Measurements from ENCODE around the gene RAD9A.
"Not testable (repeated sequence)": the region's sequence is repeated elsewhere in the genome, so short reads cannot be mapped to it uniquely, and the experiment has no call there.

RAD9A gene

GRCh38 chr11:67397536-67397935 lies 5.8 kb downstream of the RAD9A start:
- DNase-seq (ENCODE audit: low read depth), result no peak

GRCh38 chr11:67397986-67398660 lies 6.3 kb downstream of the RAD9A start:
- no peak for DNase-seq (ENCODE audit: low read depth)

- DNase-seq (ENCODE audit: low read depth), result no peak
These were observed 7.1 kb downstream of the RAD9A start for GRCh38 chr11:67398661-67399563.

GRCh38 chr11:67400251-67400941 lies 8.6 kb downstream of the RAD9A start:
- DNase-seq (ENCODE audit: low read depth), result no peak

- DNase-seq (ENCODE audit: low read depth), result no peak
These were observed 9.2 kb downstream of the RAD9A start for GRCh38 chr11:67400942-67401494.

GRCh38 chr11:67401495-67402191 lies 9.9 kb downstream of the RAD9A start, which contains the start of gene PPP1CA:
PPP1CA (minus strand) TSS chr11:67401858; CDS start chr11:67401782, 76 bp downstream.
- peak; percentile 84 for DNase-seq (ENCODE audit: low read depth)

- DNase-seq (ENCODE audit: low read depth), result not testable (repeated sequence)
These were observed 10.5 kb downstream of the RAD9A start for GRCh38 chr11:67402192-67402839.

- DNase-seq (ENCODE audit: low read depth), result not testable (repeated sequence)
These were observed 11.3 kb downstream of the RAD9A start for GRCh38 chr11:67403085-67403484.

- DNase-seq (ENCODE audit: low read depth), result peak; percentile 43
These were observed 12.9 kb downstream of the RAD9A start for GRCh38 chr11:67404515-67405195.

GRCh38 chr11:67405196-67405567 lies 13.4 kb downstream of the RAD9A start:
- DNase-seq (ENCODE audit: low read depth), result no peak

GRCh38 chr11:67405688-67406339 lies 14.0 kb downstream of the RAD9A start:
- no peak for DNase-seq (ENCODE audit: low read depth)

- DNase-seq (ENCODE audit: low read depth), result no peak
These were observed 14.7 kb downstream of the RAD9A start for GRCh38 chr11:67406420-67406968.

- DNase-seq (ENCODE audit: low read depth), result no peak
These were observed 15.3 kb downstream of the RAD9A start for GRCh38 chr11:67406969-67407687.

GRCh38 chr11:67407688-67408163 lies 15.9 kb downstream of the RAD9A start:
- DNase-seq (ENCODE audit: low read depth), result no peak

GRCh38 chr11:67408437-67409200 lies 16.8 kb downstream of the RAD9A start:
- no peak for DNase-seq (ENCODE audit: low read depth)

GRCh38 chr11:67409261-67409666 lies 17.5 kb downstream of the RAD9A start:
- peak; percentile 64 for DNase-seq (ENCODE audit: low read depth)

- no peak for DNase-seq (ENCODE audit: low read depth)
These were observed 18.1 kb downstream of the RAD9A start for GRCh38 chr11:67409781-67410368.

GRCh38 chr11:67410369-67410831 lies 18.6 kb downstream of the RAD9A start:
- no peak for DNase-seq (ENCODE audit: low read depth)

Measured in T-helper 22 cell (primary cell).